Activated CD4-positive, alpha-beta T cell treated with anti-CD3 and anti-CD28 coated beads, Interleukin-2, amount 50 U/mL, for 1 hour (primary cell): ENCODE results near the gene TCAIM.
"Not testable (repeated sequence)": the region's sequence is repeated elsewhere in the genome, so short reads cannot be mapped to it uniquely, and the experiment has no call there.

ENCODE experiments used
- DNase-seq: peaks from one replicate; pipeline ENCODE4 v3.0.0-alpha.2; 2020

Gene TCAIM

DNA sequence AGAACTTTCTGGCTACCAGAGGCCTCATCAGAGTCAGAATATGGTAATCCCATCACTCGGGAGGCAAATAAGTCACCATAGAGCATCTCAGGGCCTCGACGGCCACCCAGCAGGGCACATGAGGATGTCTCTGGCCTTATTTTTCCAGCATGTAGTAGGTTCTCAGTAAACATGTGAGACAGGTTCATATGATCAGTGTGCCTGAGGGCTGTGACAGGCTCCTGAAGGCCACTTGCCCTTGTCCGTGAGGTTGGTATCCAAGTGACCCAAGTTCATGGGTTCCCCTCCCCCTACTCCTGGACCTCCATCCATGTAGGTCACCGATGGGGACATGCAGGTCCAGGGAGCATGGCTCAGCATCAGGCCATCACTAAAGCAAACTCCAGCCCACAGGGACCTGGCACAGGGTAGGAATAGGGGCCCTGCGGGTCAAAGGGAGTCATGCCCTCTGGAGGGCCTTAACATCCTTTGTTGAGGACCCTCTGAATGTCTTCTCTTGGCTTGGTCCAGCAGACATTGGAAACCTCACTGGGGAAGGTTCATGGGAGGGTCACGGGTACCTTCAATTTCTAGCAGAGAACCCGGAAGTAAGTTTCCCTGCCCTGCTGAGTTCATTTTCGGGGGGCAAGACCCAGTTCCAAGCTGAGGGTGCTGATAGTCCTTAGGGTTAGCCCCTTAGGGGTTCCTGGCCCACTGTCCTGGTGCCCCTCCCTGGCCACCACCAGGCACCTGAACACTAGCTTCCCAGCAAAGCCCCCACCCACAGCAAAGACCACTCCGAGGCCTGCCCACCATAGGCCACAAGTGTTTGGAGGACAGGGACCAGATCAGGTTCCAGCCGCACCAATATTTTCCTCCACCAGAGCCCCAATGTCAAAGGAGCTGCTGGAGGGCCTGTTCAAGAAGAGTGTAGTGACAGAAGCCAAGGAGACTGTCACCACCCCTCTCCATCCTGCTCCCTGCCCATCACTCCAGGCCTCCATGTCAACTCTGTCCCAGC, 77.8 kb downstream of the TCAIM start:
- DNase-seq, result no peak

DNA sequence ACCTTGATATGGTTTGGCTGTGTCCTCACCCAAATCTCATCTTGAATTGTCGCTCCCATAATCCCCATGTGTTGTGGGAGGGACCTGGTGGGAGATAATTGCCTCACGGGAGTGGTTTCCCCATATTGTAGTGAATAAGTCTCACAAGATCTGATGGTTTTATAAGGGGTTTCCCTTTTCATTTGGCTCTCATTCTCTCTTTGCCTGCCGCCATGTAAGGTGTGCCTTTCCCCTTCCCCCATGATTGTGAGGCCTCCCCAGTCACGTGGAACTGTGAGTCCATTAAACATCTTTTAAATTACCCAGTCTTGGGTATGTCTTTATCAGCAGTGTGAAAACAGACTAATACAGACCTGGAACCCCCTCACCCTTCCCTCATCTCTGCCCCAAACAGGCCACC, 79.6 kb downstream of the TCAIM start:
- not testable (repeated sequence) for DNase-seq

DNA sequence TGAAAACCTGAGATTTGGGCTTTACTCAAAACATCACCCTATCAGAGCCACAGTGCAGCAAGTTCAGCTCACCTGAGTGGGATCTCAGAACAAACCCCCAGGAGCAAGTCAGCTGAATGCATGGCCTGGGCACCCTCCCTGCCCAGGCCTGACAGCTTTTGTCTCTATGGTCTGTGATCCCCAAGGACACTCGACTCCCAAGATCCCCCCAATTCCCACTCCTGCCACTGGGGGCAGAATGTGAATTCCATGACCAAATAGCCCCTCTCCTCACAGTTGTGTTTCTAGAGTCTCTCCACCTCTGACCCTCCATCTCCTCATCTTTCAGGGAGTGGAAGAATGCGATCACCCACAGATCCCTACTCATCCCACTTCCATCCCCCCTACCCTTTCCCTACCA, 80.0 kb downstream of the TCAIM start:
- DNase-seq, result no peak

DNA sequence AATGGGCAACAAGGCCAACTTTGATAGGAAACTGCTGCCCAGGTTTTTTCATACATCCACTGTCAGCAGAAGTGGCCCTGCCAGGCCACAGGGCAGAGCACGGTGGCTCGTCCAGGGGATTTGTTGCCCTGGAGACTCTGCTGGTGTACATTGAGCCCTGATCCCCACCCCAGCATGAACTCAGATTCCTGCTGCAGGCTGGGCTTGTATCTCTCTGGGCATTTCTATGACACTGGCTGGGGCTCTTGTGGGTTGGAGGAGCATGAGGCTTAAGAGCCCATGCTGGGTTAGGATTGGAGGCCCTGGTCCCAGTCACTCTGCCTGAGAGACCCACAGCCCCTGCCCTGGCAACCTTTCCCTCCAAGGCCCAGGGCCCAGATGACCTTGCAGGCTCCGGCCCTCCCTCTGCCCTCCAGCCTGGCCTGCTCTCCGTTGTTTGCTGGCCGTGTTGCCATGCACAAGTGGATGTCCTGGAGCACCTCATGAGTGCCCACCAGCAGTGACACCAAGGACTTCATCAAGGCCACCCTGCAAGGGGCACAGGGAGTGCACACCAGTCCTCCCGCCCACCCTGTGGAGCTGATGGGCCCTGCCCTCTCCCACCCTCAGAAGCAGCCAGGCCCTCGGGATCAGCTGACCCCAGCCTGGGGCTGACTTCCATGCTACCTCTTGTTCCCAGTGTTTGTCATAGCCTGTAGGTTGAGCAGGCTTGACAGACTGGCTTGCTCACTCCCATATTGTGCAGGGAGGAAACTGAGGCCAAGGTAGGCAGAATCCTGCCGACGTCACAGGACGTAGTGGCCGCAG, 80.8 kb downstream of the TCAIM start:
- DNase-seq, result no peak

DNA sequence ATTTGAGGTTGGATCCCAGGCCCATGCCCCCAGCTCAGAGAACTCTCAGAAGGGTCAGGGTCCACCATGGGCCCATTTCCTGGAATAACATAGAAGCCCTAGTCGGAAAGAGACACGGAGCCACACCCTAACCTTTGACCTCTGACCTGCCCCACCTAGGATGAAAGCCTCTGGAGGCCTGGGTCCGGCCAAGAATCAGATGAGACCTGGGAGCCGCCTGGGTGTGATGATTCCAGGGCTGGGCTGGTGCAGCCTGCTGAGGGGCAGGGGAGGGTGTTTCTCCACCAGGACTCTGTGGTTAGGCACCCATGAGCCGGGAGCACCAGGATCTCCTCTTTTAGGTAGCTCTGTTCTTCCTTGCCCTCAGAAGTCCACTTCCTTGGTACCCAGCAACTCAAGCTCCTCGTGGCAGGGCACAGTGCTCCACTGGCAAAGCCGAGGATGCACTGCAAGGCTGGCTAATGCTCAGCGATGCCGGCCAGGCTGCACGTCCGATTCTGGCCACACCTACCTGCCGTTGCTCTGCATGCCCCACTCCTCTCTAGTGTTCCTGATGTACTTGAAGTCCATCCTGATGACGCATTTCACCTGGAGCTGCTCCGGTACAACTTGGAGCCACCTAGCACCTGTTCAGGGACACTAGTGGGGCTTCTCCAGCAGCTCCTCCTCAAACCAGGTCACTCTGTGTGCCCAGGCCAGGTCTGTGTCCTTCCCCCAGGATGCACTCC, 81.5 kb downstream of the TCAIM start:
- DNase-seq, result no peak

DNA sequence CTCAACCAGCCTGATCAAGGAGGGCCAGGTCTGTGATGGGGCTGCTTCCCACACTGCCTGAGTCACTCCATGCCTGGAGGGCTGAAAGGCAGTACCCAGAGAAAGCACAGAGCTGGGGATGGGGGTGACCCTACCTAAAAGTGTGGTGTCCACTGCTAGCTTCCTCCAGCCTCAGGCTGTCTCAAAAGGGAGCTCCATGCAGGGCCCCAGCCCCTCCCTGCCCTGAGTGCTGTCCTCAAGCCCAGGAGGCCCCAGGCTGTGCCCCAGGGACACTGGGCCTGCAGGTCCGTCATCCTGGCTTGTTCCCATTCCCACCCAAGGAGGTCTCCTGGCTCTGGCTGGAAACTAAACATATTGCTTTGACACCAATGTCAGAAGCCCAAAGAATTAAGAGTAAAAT, 82.1 kb downstream of the TCAIM start:
- no peak for DNase-seq

DNA sequence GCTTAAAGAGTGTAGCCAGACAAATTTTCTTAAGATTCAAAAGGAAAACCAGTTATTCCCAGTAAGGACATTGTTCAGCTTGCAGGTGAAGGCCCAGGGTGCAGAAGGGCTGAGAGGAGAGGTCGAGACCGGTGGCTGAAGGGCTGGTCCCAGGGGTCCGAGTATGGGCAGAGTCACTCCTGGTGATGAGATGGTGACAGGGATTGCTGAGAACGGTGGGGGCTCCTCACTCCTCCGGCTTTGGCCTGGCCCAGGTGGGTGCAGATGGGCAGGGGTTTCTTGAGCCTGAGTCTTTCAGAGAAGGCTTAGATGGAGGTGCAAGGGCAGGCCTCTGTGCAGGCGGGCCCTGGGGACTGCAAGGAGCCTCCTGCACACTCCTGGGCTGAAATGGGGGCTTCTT, 82.7 kb downstream of the TCAIM start:
- DNase-seq, result no peak

DNA sequence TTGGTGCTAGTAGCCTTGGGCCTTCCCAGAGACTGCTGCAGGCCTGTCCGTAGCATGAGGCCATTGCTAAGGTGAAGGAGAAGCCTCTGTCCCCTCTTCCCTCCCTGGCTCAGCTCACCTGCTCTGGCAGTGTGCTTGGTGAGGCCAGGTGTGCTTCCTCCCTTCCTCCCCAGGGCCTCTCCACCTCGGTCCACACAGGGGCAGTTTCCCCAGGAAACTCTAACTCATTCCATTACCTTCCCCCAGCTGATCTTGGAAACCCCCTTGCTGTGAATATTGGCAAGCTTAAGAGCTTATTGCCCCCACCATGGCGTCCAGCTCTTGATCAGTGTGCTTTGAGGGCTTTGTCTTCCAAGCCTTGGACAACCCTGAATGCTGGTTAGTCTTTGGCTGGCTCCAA, 86.2 kb downstream of the TCAIM start:
- no peak for DNase-seq

DNA sequence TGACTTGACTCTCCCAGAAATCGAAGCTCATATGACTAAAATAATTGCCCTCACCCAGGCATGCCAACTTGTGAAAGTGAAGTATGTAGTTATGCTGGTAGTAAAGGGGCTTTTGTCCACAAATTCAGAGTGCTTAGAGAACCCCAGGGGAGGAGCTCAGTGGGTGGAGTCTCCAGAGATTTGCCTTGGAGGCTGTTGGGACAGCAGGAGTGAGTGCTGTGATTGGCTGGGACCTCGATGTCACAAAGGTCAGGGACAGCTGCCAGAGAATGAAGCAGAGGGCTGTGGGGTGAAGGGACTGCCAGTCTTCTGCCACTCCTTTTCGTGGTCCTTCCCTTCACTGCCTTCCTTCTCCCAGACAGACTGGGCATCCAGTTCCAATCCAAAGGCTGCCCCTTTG, 89.1 kb downstream of the TCAIM start:
- no peak for DNase-seq

DNA sequence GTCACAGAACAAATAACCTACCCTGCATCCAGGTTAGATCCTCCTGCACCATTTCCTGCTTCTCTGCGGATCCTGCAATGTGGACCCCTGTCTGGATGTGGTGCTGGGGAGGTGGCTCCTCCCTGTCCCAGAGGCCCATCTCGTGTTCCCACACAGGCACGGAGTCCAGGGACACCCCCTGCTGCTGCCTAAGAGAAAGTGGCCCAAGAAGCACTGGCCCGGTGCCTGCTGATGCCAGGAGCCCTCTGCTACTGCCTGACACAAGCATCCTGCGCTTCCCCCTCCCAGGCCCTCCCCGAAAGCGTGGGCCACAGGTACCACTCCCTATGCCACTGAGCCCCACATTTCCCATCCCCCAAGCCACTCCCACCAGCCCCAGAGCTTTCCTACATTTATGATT, 90.3 kb downstream of the TCAIM start:
- no peak for DNase-seq

DNA sequence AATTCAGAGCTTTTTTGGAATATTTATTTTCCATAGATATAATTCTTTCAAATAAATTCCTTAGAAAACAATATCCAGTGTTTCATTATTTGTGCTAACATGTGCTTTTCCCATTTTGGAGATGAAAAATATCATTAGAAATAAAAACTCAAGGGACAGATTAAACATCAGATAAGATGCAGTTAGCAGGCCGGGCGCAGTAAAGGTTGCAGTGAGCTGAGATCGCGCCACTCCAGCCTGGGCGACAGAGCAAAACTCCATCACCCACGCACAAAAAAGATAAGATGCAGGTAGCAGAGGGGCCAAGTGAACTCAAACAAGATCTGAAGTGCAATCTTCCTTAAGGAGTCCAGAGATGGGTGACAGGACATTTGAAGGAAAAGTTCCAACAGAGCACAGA, 90.9 kb downstream of the TCAIM start:
- DNase-seq, result no peak

DNA sequence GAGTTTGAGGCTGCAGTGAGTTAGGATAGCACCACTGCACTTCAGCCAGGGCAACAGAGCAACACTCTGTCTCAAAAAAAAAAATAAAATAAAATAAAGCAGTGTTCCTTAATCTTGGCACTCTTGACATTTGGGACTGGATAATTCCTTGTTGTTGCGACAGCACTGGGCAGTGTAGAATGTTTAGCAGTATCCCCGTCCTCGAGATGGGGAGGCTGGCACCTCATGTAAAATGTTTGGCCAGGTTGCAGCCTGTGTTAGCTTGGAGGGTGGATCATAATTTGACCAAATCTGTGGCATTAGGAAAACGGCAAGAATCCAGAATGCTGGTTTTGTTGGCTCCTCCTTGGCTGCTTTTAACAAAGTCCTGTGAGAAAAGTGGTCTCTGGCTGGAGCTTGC, 91.9 kb downstream of the TCAIM start:
- no peak for DNase-seq

DNA sequence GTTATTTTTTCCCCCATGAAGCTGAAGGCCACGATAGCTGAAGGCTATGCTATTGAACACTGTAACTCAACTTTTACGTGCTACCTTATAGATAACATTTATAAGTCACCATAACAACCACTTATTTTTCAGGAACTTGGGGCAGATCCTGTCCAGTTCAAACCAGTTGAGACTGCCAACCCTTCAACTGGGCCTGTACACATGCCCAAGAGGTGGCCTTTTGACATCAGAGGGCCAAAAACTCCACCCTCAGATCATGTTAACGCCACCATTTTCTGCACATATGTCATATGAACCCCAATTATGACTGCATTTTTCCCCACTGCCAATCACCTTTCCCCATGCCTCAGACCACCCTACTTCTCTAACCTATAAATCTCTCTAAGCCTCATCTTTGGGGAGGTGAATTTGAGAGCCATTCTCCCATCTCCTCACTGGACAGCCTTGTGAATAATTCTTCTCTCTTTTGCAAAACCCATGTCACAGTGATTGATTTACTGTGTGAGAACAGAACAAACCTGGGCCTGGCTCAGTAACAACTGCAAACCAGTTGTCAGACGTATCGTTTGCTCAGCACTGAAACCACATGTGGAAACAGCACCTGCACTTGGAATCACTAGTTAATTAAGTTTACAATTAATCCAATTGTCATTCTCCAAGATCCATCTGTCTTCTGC, 96.4 kb downstream of the TCAIM start:
- no peak for DNase-seq

DNA sequence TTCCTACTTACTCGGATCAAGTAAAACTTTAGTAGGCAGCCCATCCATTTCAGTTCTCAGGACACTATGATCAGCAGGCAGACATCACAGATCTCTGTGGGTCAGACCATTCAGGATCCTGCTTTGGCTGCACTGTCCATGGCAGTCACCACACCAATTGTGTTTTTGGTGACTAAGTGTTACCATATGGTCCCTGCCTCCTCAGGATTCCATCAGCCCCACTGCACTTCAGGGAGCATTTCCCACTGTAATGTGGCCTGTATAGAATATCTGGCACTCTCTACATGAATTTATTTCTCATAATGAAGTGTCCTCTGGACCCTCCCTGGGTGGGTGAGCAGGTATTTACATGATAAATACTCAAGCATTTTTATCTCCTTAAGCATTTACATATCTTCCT, 97.6 kb downstream of the TCAIM start:
- no peak for DNase-seq

DNA sequence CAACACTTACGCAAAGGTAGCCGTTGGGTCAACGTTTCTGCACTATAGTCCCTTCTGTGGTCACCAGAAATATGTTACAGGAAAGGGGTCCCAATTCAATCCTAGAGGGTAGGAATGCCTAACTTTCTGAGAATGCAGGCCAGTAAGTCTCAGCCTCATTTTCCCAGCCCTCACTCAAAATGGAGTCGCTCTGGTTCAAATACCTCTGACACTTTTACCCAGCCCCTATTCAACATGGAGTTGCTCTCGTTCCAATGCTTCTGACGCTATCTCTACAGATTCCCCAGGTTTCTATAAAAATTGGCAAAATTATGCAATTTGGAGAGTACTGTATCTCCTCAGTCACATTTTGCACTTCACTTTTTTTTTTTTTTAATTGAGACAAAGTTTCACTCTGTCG, 99.2 kb downstream of the TCAIM start:
- no peak for DNase-seq

DNA sequence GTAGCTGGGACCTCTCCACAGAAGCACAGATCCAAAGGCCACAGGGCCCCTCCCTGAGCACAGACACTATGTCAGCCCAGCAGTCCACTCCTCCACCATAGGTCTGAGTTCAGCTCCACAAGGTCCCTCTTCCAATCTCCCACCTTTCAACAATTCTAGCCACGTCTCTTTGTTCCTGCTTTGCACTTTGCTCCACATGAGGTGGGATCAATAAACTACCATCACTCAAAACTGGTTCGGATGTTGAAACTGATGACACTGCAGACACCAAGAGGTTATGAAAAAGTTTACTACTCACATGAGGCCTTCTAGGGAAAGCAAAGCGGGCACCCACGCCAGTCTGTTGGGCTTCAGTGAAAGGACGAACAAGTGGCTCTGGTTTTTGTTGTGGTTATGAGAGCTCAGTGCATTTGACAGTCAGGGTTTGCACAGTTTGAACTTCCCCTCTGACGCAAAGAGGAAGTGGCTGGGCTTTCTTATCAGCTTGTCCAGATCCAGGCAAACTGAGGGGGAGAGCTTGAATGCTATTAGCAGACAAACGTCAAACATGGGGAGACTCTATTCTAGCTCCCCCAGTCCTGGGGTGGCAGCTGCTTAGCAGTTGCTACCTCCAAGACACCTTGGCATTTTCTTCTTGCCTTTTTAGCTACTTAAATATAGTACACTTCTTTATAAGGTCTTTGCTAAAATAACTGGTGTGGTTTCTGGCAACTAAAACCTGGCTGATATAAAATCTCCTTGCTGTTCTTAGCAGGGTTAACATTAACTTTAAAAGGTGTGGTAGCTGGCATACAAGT, 101.1 kb downstream of the TCAIM start:
- DNase-seq, result peak; percentile 32

DNA sequence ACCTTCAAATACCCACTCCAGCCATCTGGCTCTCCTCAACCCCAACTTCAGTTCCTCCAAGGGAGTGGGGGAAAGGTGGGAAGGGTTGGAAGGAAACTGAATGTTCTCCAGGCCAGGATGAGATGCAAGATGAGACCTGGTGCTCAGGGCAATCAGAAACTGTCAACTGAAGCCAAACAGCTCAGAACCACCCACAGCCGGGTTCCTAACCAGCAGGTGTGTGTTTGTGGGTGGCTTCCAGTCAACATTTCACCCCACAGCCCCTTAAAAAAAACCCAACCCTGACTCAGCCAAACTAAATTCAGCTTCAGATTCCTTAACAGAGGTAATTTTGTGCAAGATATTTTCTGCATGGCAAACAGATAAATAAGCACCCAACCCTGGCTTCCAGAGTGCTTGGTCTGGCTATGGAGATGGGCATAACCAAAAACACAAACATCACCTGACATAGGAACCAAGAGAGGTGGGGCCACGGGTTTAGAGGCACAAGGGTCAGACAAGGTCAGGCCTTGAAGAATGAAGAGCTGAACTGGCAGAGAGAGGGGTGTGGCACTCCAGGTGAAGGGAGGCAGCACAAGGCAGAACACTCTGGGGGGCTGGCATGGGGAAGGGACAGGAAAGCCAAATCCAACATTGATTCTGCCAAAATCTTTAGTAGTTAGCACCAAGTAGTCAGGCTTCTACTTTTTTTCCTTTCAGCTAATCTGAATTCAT, 104.2 kb downstream of the TCAIM start:
- no peak for DNase-seq

DNA sequence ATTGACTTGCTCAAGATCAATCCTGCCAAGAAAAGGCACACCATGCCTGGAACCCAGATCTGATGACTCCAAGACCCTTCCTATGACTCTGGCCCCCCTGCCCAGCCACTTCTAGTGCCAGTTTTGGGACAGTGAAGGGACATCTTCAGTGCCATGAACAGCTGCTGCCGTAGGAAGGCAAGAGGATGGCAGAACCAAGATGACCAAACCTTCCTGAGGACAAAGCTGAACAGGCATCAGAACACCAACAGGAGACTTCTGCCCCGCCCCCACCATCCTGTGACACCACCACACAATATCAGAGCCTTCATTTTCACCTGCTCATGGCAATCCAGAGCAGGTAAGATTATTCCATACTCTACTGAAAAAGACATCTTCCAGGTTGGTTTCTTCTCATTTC, 105.9 kb downstream of the TCAIM start:
- no peak for DNase-seq

DNA sequence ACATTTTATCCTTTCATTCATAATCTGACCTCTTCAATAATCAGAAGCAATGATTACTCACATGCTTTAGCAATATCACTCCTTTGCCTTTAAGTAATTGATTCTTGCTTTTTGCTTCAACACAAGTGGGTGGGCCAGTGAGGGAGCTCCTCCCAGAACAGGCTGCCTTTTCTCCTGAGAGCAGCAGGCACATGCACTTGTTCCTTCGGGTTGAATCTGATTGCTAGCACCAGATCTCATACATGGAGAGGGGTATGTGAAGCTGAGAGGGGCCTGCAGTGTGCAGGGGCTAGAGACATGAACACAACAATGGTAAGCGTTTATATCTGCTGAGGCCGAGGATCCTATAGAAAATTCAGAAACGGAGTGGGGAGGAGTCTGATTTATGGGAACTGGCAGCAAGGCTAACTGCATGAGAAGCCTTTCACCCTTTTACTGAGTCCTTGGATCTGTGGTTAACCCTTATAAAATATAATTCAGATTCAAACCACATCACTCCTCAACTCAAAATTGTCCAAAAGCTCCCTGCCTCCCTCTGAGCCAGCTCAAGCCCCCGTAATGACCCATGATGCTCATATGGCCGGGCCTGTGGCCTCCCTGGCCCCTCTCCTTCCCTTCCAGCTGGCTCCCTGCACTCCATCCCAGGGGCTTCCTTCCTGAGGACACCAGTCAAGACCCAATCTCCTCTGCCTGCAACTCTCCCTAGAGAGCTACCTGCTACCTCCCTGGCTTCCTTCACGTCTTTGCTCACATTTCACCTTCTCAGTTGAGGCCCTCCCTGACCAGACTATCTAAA, 106.5 kb downstream of the TCAIM start:
- DNase-seq, result no peak

DNA sequence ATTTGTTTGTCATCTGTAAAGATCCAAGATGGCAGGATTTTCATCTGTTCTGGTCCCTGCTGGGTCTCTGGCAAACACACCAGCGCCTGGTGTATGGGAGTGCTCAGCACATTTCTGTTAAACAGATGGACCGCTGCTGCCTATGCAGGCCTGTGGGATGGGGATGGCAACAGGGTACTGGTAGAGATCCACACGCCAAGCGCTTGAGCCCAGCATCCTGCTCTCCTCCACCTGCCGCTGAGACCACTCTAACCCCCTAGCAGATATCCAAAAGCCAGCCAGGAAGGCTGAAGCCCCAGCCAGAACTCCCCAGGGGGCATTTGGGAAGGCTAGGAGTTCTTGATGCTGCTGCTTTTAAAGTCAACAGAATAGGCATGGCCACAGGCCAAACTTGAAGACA, 107.2 kb downstream of the TCAIM start:
- no peak for DNase-seq
